Measurements from ENCODE around the gene DPP6.

DPP6 gene

GRCh38 chr7:154451480-154452457 is 399.6 kb downstream of the DPP6 start:
- no peak for DNase-seq (ENCODE audit: low read depth)

GRCh38 chr7:154463794-154464193 is 411.6 kb downstream of the DPP6 start:
- no peak for DNase-seq (ENCODE audit: low read depth)

GRCh38 chr7:154469652-154470051 is 417.5 kb downstream of the DPP6 start:
- DNase-seq (ENCODE audit: low read depth), result no peak

GRCh38 chr7:154472343-154472742 is 420.1 kb downstream of the DPP6 start:
- no peak for DNase-seq (ENCODE audit: low read depth)

- no peak for DNase-seq (ENCODE audit: low read depth)
These were observed 421.2 kb downstream of the DPP6 start for GRCh38 chr7:154473360-154473759.

- no peak for DNase-seq (ENCODE audit: low read depth)
These were observed 422.8 kb downstream of the DPP6 start for GRCh38 chr7:154474903-154475520.

- no peak for DNase-seq (ENCODE audit: low read depth)
These were observed 423.7 kb downstream of the DPP6 start for GRCh38 chr7:154475864-154476263.

GRCh38 chr7:154480817-154481216 is 428.6 kb downstream of the DPP6 start:
- no peak for DNase-seq (ENCODE audit: low read depth)

GRCh38 chr7:154482863-154483262 is 430.7 kb downstream of the DPP6 start:
- DNase-seq (ENCODE audit: low read depth), result no peak

- no peak for DNase-seq (ENCODE audit: low read depth)
These were observed 432.2 kb downstream of the DPP6 start for GRCh38 chr7:154484406-154484805.

- DNase-seq (ENCODE audit: low read depth), result no peak
These were observed 432.7 kb downstream of the DPP6 start for GRCh38 chr7:154484943-154485342.

- no peak for DNase-seq (ENCODE audit: low read depth)
These were observed 437.7 kb downstream of the DPP6 start for GRCh38 chr7:154489897-154490296.

GRCh38 chr7:154493594-154493993 is 441.4 kb downstream of the DPP6 start:
- DNase-seq (ENCODE audit: low read depth), result no peak

GRCh38 chr7:154497751-154498150 is 445.6 kb downstream of the DPP6 start:
- DNase-seq (ENCODE audit: low read depth), result no peak

- DNase-seq (ENCODE audit: low read depth), result peak; percentile 25
These were observed 451.9 kb downstream of the DPP6 start for GRCh38 chr7:154503962-154504550.

- no peak for DNase-seq (ENCODE audit: low read depth)
These were observed 452.7 kb downstream of the DPP6 start for GRCh38 chr7:154504918-154505317.

- no peak for DNase-seq (ENCODE audit: low read depth)
These were observed 453.2 kb downstream of the DPP6 start for GRCh38 chr7:154505362-154505761.

GRCh38 chr7:154509192-154509591 is 457.0 kb downstream of the DPP6 start:
- no peak for DNase-seq (ENCODE audit: low read depth)

- DNase-seq (ENCODE audit: low read depth), result no peak
These were observed 460.1 kb downstream of the DPP6 start for GRCh38 chr7:154512121-154512833.

GRCh38 chr7:154517768-154518167 is 465.6 kb downstream of the DPP6 start:
- DNase-seq (ENCODE audit: low read depth), result no peak

- no peak for DNase-seq (ENCODE audit: low read depth)
These were observed 467.0 kb downstream of the DPP6 start for GRCh38 chr7:154519229-154519628.

GRCh38 chr7:154530136-154530535 is 477.9 kb downstream of the DPP6 start:
- DNase-seq (ENCODE audit: low read depth), result no peak

All from EH (cell line).